ENCODE measurements around the gene CTDP1.
"Not testable (repeated sequence)": the region's sequence is repeated elsewhere in the genome, so short reads cannot be mapped to it uniquely, and the experiment has no call there.

CTDP1 gene

GRCh38 chr18:79739440-79739778 is 59.8 kb downstream of the CTDP1 start (continued):
- TF ChIP-seq ZNF449 (tag by site-specific recombination; IDR thresholded peaks at IDR 0.05) (no peak), YY1 (tag by site-specific recombination; IDR thresholded peaks at IDR 0.05) (no peak), GFI1B (tag by site-specific recombination; IDR thresholded peaks at IDR 0.05) (no peak), ZNF555 (tag by site-specific recombination; conservative IDR thresholded peaks at IDR 0.05) (no peak), ZNF324 (tag by site-specific recombination; IDR thresholded peaks at IDR 0.05) (no peak), KLF9 (tag by site-specific recombination; IDR thresholded peaks at IDR 0.05; ENCODE audit: low read depth) (no peak), ZNF792 (tag by site-specific recombination; IDR thresholded peaks at IDR 0.05) (no peak), ZNF610 (tag by site-specific recombination; IDR thresholded peaks at IDR 0.05; ENCODE audit: borderline replicate concordance) (no peak), ZNF777 (tag by site-specific recombination; IDR thresholded peaks at IDR 0.05; ENCODE audit: borderline replicate concordance) (no peak), ZBTB17 (tag by site-specific recombination; IDR thresholded peaks at IDR 0.05) (no peak), ZSCAN5A (tag by site-specific recombination; IDR thresholded peaks at IDR 0.05) (no peak)

GRCh38 chr18:79740047-79740446 is 60.4 kb downstream of the CTDP1 start:
- POLR2A ChIA-PET; H3K9me3 ChIP-seq (ENCODE audit: control insufficient read depth, insufficient read depth, low read depth, low read length): not testable (repeated sequence)
- H3K36me3 ChIP-seq (ENCODE audit: control insufficient read depth in 2 of 2, insufficient read depth in 1 of 2, low read length in 2 of 2) = peaks cover 0 to 40% of the 10 kb centered on the region in 2 experiments; a peak in 1 of 3 replicates

GRCh38 chr18:79740521-79741361 is 61.1 kb downstream of the CTDP1 start:
- H3K4me3 ChIP-seq (ENCODE audit: low read depth, low read length) = no peak overlapping the region
- H3K4me1 ChIP-seq (ENCODE audit: control insufficient read depth, insufficient read depth, low read length) = no peaks in the 10 kb centered on the region
- CTCF ChIA-PET = no interaction called here
- POLR2A ChIA-PET = no interaction called here
- H3K36me3 ChIP-seq (ENCODE audit: control insufficient read depth in 2 of 2, insufficient read depth in 1 of 2, low read length in 2 of 2) = peaks cover 0 to 33% of the 10 kb centered on the region in 2 experiments; a peak in 1 of 3 replicates
- no peak overlapping the region for H3K27ac ChIP-seq (ENCODE audit: extremely low read depth, low read depth, low read length)
- no peaks in the 10 kb centered on the region for H3K9me3 ChIP-seq (ENCODE audit: control insufficient read depth, insufficient read depth, low read depth, low read length)
- no peak for TF ChIP-seq GLIS2 (tag by site-specific recombination; IDR thresholded peaks at IDR 0.05)
- no peak for TF ChIP-seq ZNF391 (tag by site-specific recombination; IDR thresholded peaks at IDR 0.05; ENCODE audit: borderline replicate concordance, low read depth)
- TF ChIP-seq BCL11A (tag by site-specific recombination; IDR thresholded peaks at IDR 0.05; ENCODE audit: low read depth) = no peak
- no peak for TF ChIP-seq ZNF335 (tag by site-specific recombination; conservative IDR thresholded peaks at IDR 0.05)
- no peak for TF ChIP-seq GLI2 (tag by site-specific recombination; IDR thresholded peaks at IDR 0.05; ENCODE audit: borderline replicate concordance, low read depth)
- no peak for TF ChIP-seq ZNF449 (tag by site-specific recombination; IDR thresholded peaks at IDR 0.05)
- TF ChIP-seq ZFP69B (tag by site-specific recombination; IDR thresholded peaks at IDR 0.05) = no peak
- TF ChIP-seq ZNF555 (tag by site-specific recombination; conservative IDR thresholded peaks at IDR 0.05) = no peak
- no peak for TF ChIP-seq ZSCAN4 (tag by site-specific recombination; IDR thresholded peaks at IDR 0.05)
- no peak for TF ChIP-seq KLF10 (tag by site-specific recombination; IDR thresholded peaks at IDR 0.05)
- no peak for TF ChIP-seq SP7 (tag by site-specific recombination; IDR thresholded peaks at IDR 0.05)
- TF ChIP-seq CTCF (tag by site-specific recombination; IDR thresholded peaks at IDR 0.05) = no peak
- no peak for TF ChIP-seq KLF16 (tag by site-specific recombination; IDR thresholded peaks at IDR 0.05)
- no peak for TF ChIP-seq SCRT1 (tag by site-specific recombination; IDR thresholded peaks at IDR 0.05; ENCODE audit: borderline replicate concordance)
- TF ChIP-seq ZNF561 (tag by site-specific recombination; IDR thresholded peaks at IDR 0.05; ENCODE audit: borderline replicate concordance) = no peak
- TF ChIP-seq ZNF24 (tag by site-specific recombination; IDR thresholded peaks at IDR 0.05) = no peak

More at GRCh38 chr18:79740047-79740446, 60.4 kb downstream of the CTDP1 start:
- H3K4me1 ChIP-seq (ENCODE audit: control insufficient read depth, insufficient read depth, low read length); CTCF ChIA-PET; H3K27ac ChIP-seq (ENCODE audit: extremely low read depth, low read depth, low read length); H3K4me3 ChIP-seq (ENCODE audit: low read depth, low read length): not testable (repeated sequence)

Data from HEK293 (cell line).